Neural cell (in vitro differentiated cells): ENCODE results near the gene MDM2.

ENCODE experiments used
- CTCF ChIP-seq: fragments of 450-650 bp; IDR thresholded peaks from 2 replicates; pipeline ENCODE4 v1.5.1; 2014; ENCODE audit warnings: antibody characterized with exemption, mild to moderate bottlenecking, moderate library complexity; ENCODE audit not compliant: poor library complexity, severe bottlenecking
- TAF1 ChIP-seq: IDR thresholded peaks from 2 replicates; pipeline ENCODE4 v1.6.1; 2012; ENCODE audit warnings: low read depth

GRCh38 chr12:68863109-68863770 is 55.3 kb downstream of the MDM2 start:
- no peak for TF ChIP-seq TAF1
- no peak for TF ChIP-seq CTCF
